Gastrocnemius medialis (tissue), 4 donors: Measurements from ENCODE around the gene VCL.

Source experiments
- CTCF ChIP-seq, 5 experiments: fragments of 450-650 bp in 3 of 5; fragments of 200-600 bp in 2 of 5; sonication (generic) in 2 of 5; IDR thresholded peaks in 4 of 5; conservative IDR thresholded peaks in 1 of 5; 1 replicate in 4 of 5; 2 replicates in 1 of 5; pipeline ENCODE4 v1.5.1; 2016 to 2019; ENCODE audit warnings: antibody characterized with exemption in 5 of 5, mild to moderate bottlenecking in 3 of 5, moderate library complexity in 3 of 5
- POLR2A ChIP-seq, 2 donors: fragments of 450-650 bp; IDR thresholded peaks; one replicate each; pipeline ENCODE4 v1.6.1; 2017; ENCODE audit warnings: antibody characterized with exemption in 2 of 2, mild to moderate bottlenecking in 2 of 2, moderate library complexity in 2 of 2

DNA sequence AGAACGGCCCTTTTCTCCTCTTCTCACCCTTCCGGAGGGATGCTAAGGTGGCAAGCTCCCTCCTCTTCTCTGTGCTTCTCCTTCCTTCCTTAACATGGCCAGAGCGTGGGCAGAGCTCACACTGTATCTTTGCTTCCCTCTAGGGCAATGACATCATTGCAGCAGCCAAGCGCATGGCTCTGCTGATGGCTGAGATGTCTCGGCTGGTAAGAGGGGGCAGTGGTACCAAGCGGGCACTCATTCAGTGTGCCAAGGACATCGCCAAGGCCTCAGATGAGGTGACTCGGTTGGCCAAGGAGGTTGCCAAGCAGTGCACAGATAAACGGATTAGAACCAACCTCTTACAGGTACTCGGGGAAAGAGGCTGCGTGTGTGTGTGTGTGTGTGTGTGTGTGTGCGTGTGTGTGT, 116.1 kb downstream of the VCL start:
- TF ChIP-seq CTCF (IDR thresholded peaks at IDR 0.05 in 4 of 5, conservative IDR thresholded peaks at IDR 0.05 in 1 of 5) (no peak), POLR2A (IDR thresholded peaks at IDR 0.05) (no peak)
